SK-N-SH treated with all-trans-retinoic acid at 6 μM for 48 hours (cell line): ENCODE data around the gene BCAT1.

ENCODE experiments used
- ARNTL ChIP-seq: fragments of 450-650 bp; formaldehyde crosslinking; IDR thresholded peaks from 2 replicates; pipeline ENCODE4 v1.5.0; 2020; ENCODE audit warnings: low read depth, mild to moderate bottlenecking, moderate library complexity, borderline replicate concordance
- BACH2 ChIP-seq: fragments of 250-450 bp; sonication (Bioruptor Pico); IDR thresholded peaks from 2 replicates; pipeline ENCODE4 v1.9.0; 2021; ENCODE audit warnings: mild to moderate bottlenecking, borderline replicate concordance
- CSRNP3 ChIP-seq: fragments of 250-450 bp; sonication (Bioruptor Pico); IDR thresholded peaks from 2 replicates; pipeline ENCODE4 v1.5.1; 2021; ENCODE audit warnings: mild to moderate bottlenecking, moderate library complexity
- ESRRG ChIP-seq: fragments of 250-450 bp; sonication (Bioruptor Pico); IDR thresholded peaks from 2 replicates; pipeline ENCODE4 v1.6.1; 2021; ENCODE audit warnings: mild to moderate bottlenecking
- GLIS3 ChIP-seq: fragments of 250-450 bp; sonication (Bioruptor Pico); IDR thresholded peaks from 2 replicates; pipeline ENCODE4 v1.5.0; 2020; ENCODE audit warnings: mild to moderate bottlenecking, moderate library complexity
- ISL1 ChIP-seq: fragments of 250-450 bp; sonication (Bioruptor Pico); IDR thresholded peaks from 2 replicates; pipeline ENCODE4 v2.1.2; 2022; ENCODE audit warnings: mild to moderate bottlenecking, moderate library complexity
- PATZ1 ChIP-seq: fragments of 250-450 bp; sonication (Bioruptor Pico); IDR thresholded peaks from 2 replicates; pipeline ENCODE4 v1.8.0; 2020; ENCODE audit warnings: mild to moderate bottlenecking, moderate library complexity, borderline replicate concordance
- RARB ChIP-seq: fragments of 250-450 bp; sonication (Bioruptor Pico); IDR thresholded peaks from 2 replicates; pipeline ENCODE4 v1.8.0; 2021; ENCODE audit warnings: mild to moderate bottlenecking, moderate library complexity
- TSHZ2 ChIP-seq: fragments of 250-450 bp; sonication (Bioruptor Pico); IDR thresholded peaks from 2 replicates; pipeline ENCODE4 v1.5.0; 2020; ENCODE audit warnings: mild to moderate bottlenecking, moderate library complexity
- ZFP3 ChIP-seq: fragments of 250-450 bp; sonication (Bioruptor Pico); IDR thresholded peaks from 2 replicates; pipeline ENCODE4 v1.5.0; 2020; ENCODE audit warnings: mild to moderate bottlenecking, moderate library complexity
- ZFP30 ChIP-seq: fragments of 450-650 bp; formaldehyde crosslinking; IDR thresholded peaks from 2 replicates; pipeline ENCODE4 v1.5.0; 2022; ENCODE audit warnings: mild to moderate bottlenecking, moderate library complexity
- ZNF565 ChIP-seq: fragments of 450-650 bp; formaldehyde crosslinking; conservative IDR thresholded peaks from 2 replicates; pipeline ENCODE4 v1.5.0; 2020; ENCODE audit warnings: low read depth, mild to moderate bottlenecking, moderate library complexity
- ZNF8 ChIP-seq: fragments of 450-650 bp; formaldehyde crosslinking; IDR thresholded peaks from 2 replicates; pipeline ENCODE4 v1.5.0; 2020; ENCODE audit warnings: mild to moderate bottlenecking, moderate library complexity

GRCh38 chr12:24797901-24798300 lies 151.0 kb downstream of the BCAT1 start:
- no peak for TF ChIP-seq GLIS3
- no peak for TF ChIP-seq PATZ1 (CRISPR knock-in tag)
- TF ChIP-seq CSRNP3 (CRISPR knock-in tag), result no peak
- TF ChIP-seq RARB (CRISPR knock-in tag), result no peak
- no peak for TF ChIP-seq ISL1
- no peak for TF ChIP-seq ZFP30 (CRISPR knock-in tag)
- no peak for TF ChIP-seq BACH2 (CRISPR knock-in tag)
- no peak for TF ChIP-seq TSHZ2 (CRISPR knock-in tag)
- TF ChIP-seq ZFP3, result no peak
- no peak for TF ChIP-seq ESRRG (CRISPR knock-in tag)
- TF ChIP-seq ZNF8 (CRISPR knock-in tag), result no peak
- no peak for TF ChIP-seq ZNF565 (CRISPR knock-in tag)
- TF ChIP-seq ARNTL, result no peak
